HK-2 (cell line): Measurements from ENCODE around the gene PCGF3.
"Not testable (repeated sequence)": the region's sequence is repeated elsewhere in the genome, so short reads cannot be mapped to it uniquely, and the experiment has no call there.

Experiments used
- DNase-seq: peaks from one replicate; pipeline ENCODE4 v3.0.0-alpha.2; 2018; ENCODE audit not compliant: unreplicated experiment

The PCGF3 gene

GRCh38 chr4:704198-704891 is 1.3 kb upstream of the PCGF3 start:
- DNase-seq = no peak

- no peak for DNase-seq
Observed at GRCh38 chr4:704971-705277, 708 bp upstream of the PCGF3 start.

GRCh38 chr4:706083-706633 is 526 bp downstream of the PCGF3 start:
- not testable (repeated sequence) for DNase-seq

GRCh38 chr4:706834-707598 is 1.4 kb downstream of the PCGF3 start:
- DNase-seq = no peak

GRCh38 chr4:707929-708630 is 2.4 kb downstream of the PCGF3 start:
- no peak for DNase-seq

- DNase-seq = no peak
Observed at GRCh38 chr4:708631-708933, 3.0 kb downstream of the PCGF3 start.

GRCh38 chr4:709348-709747 is 3.7 kb downstream of the PCGF3 start:
- no peak for DNase-seq

- no peak for DNase-seq
Observed at GRCh38 chr4:710116-710515, 4.5 kb downstream of the PCGF3 start.

- DNase-seq = no peak
Observed at GRCh38 chr4:710916-711315, 5.3 kb downstream of the PCGF3 start.

- DNase-seq = no peak
Observed at GRCh38 chr4:712093-712492, 6.5 kb downstream of the PCGF3 start.

- no peak for DNase-seq
Observed at GRCh38 chr4:712916-713632, 7.4 kb downstream of the PCGF3 start.

- DNase-seq = no peak
Observed at GRCh38 chr4:714087-714486, 8.5 kb downstream of the PCGF3 start.

GRCh38 chr4:717601-718320 is 12.1 kb downstream of the PCGF3 start:
- DNase-seq = no peak

- no peak for DNase-seq
Observed at GRCh38 chr4:718460-718859, 12.8 kb downstream of the PCGF3 start.

- no peak for DNase-seq
Observed at GRCh38 chr4:720111-720860, 14.7 kb downstream of the PCGF3 start.

GRCh38 chr4:721261-722168 is 15.9 kb downstream of the PCGF3 start:
- DNase-seq = no peak

- no peak for DNase-seq
Observed at GRCh38 chr4:722169-722725, 16.6 kb downstream of the PCGF3 start.

GRCh38 chr4:722851-723360 is 17.3 kb downstream of the PCGF3 start:
- no peak for DNase-seq
